A549 (cell line): ENCODE data around the gene TMEM267. TPM values are rescaled to one million over a fixed set of nuclear protein-coding genes. Genes with fewer than 3 reads are reported as not detected.
A peak's percentile ranks its signal among the peaks of the same experiment; 100 is the strongest.

Experiments used
- ATAC-seq, 2 experiments: fragments of 200-7000 bp in 1 of 2; fragments of >200 bp in 1 of 2; cut with Nextera tagmentation in 1 of 2; cut with Tn5 transposase in 1 of 2; 3 replicates each; pipeline versions ENCODE4 v1.8.0 to v1.9.1; 2018 to 2020; ENCODE audit warnings: mild to moderate bottlenecking in 1 of 2, moderate library complexity in 1 of 2
- CTCF ChIA-PET: fragments of 300-600 bp; sonication (Branson Sonifier 250); formaldehyde crosslinking; extraction: SDS; loops from one replicate; lab custom pipeline; 2021; ENCODE audit warnings: antibody characterized with exemption, inconsistent platforms; lab: Yijun Ruan, JAX
- POLR2A ChIA-PET: fragments of 350-600 bp; formaldehyde crosslinking; extraction: SDS; loops from one replicate; lab custom pipeline; 2021; ENCODE audit warnings: antibody characterized with exemption, inconsistent platforms; lab: Yijun Ruan, JAX
- DNase-seq, 2 experiments: peaks; one replicate each; pipeline versions ENCODE4 v3.0.0 to v3.0.0-alpha.2; 2011 to 2016; ENCODE audit warnings: low read depth in 1 of 2, low spot score in 1 of 2
- FAIRE-seq: peaks from 2 replicates; lab custom pipeline; 2011; peaks lifted over from hg19 to GRCh38; lab: Jason Lieb, UNC
- H3K27ac ChIP-seq, 2 experiments: fragments of >200 bp; sonication (Bioruptor Twin); formaldehyde crosslinking; 3 replicates each; pipeline ENCODE4 v1.5.1; 2016 to 2017
- H3K4me1 ChIP-seq: fragments of >200 bp; sonication (Bioruptor Twin); formaldehyde crosslinking; 3 replicates; pipeline ENCODE4 v1.6.1; 2016
- H3K4me2 ChIP-seq: fragments of >200 bp; sonication (Bioruptor Twin); formaldehyde crosslinking; 3 replicates; pipeline ENCODE4 v1.6.1; 2016
- H3K4me3 ChIP-seq: fragments of >200 bp; sonication (Bioruptor Twin); formaldehyde crosslinking; 3 replicates; pipeline ENCODE4 v1.5.1; 2016
- H3K9me3 ChIP-seq: fragments of >200 bp; sonication (Bioruptor Twin); formaldehyde crosslinking; 3 replicates; pipeline ENCODE4 v1.6.1; 2016
- EHMT2 ChIP-seq: fragments of 200-600 bp; sonication (generic); IDR thresholded peaks from 2 replicates; pipeline ENCODE4 v1.6.1; 2016; ENCODE audit warnings: antibody characterized with exemption, low read depth, mild to moderate bottlenecking, moderate library complexity
- ELK1 ChIP-seq: fragments of 150-350 bp; IDR thresholded peaks from 2 replicates; pipeline ENCODE4 v1.6.1; 2014; ENCODE audit warnings: low read depth, mild to moderate bottlenecking, low read length
- FOSB ChIP-seq: fragments of 250-450 bp; sonication (Bioruptor Pico); IDR thresholded peaks from 2 replicates; pipeline ENCODE4 v1.5.0; 2020; ENCODE audit warnings: mild to moderate bottlenecking, moderate library complexity
- GATA3 ChIP-seq: IDR thresholded peaks from 2 replicates; pipeline ENCODE4 v1.6.1; 2012; ENCODE audit warnings: borderline replicate concordance
- JUN ChIP-seq, 2 experiments: fragments of >200 bp; sonication (Bioruptor Twin); formaldehyde crosslinking; IDR thresholded peaks; 2 replicates in 1 of 2; 3 replicates in 1 of 2; pipeline ENCODE4 v1.6.1; 2016 to 2017
- MAFK ChIP-seq: fragments of 450-650 bp; IDR thresholded peaks from 2 replicates; pipeline ENCODE4 v1.6.1; 2014; ENCODE audit not compliant: partially characterized antibody
- NPAS2 ChIP-seq: fragments of 250-450 bp; sonication (Bioruptor Pico); IDR thresholded peaks from 2 replicates; pipeline ENCODE4 v1.8.0; 2022; ENCODE audit warnings: mild to moderate bottlenecking, moderate library complexity, borderline replicate concordance
- NR3C1 ChIP-seq: fragments of >200 bp; sonication (Bioruptor Twin); formaldehyde crosslinking; IDR thresholded peaks from 3 replicates; pipeline ENCODE4 v1.6.1; 2017
- PBX3 ChIP-seq: IDR thresholded peaks from 2 replicates; pipeline ENCODE4 v1.6.1; 2012
- POLR2A ChIP-seq: IDR thresholded peaks from 2 replicates; pipeline ENCODE4 v1.6.1; 2012; ENCODE audit warnings: mild to moderate bottlenecking, low read length
- POLR2AphosphoS2 ChIP-seq: conservative IDR thresholded peaks from 2 replicates; pipeline ENCODE4 v1.6.1; 2012; ENCODE audit warnings: low read length, improper control_type of control experiment, inconsistent platforms
- RAD21 ChIP-seq, 2 experiments: fragments of >200 bp in 1 of 2; sonication (Bioruptor Twin) in 1 of 2; formaldehyde crosslinking in 1 of 2; IDR thresholded peaks in 1 of 2; conservative IDR thresholded peaks in 1 of 2; 2 replicates in 1 of 2; 3 replicates in 1 of 2; pipeline ENCODE4 v1.6.1; 2012 to 2018; ENCODE audit warnings: inconsistent platforms in 1 of 2
- RARB ChIP-seq: fragments of 250-450 bp; sonication (Bioruptor Pico); IDR thresholded peaks from 2 replicates; pipeline ENCODE4 v1.8.0; 2021; ENCODE audit warnings: mild to moderate bottlenecking, moderate library complexity
- RNF2 ChIP-seq: fragments of 200-600 bp; sonication (generic); IDR thresholded peaks from 2 replicates; pipeline ENCODE4 v1.6.1; 2016; ENCODE audit warnings: low read depth, mild to moderate bottlenecking, antibody characterized with exemption, moderate library complexity, borderline replicate concordance
- SMC3 ChIP-seq: fragments of >200 bp; sonication (Bioruptor Twin); formaldehyde crosslinking; IDR thresholded peaks from 3 replicates; pipeline ENCODE4 v1.6.1; 2018; ENCODE audit warnings: inconsistent platforms
- SREBF2 ChIP-seq: fragments of 450-650 bp; IDR thresholded peaks from 2 replicates; pipeline ENCODE4 v1.6.1; 2014; ENCODE audit warnings: mild to moderate bottlenecking, moderate library complexity
- TFCP2L1 ChIP-seq: fragments of 250-450 bp; sonication (Bioruptor Pico); IDR thresholded peaks from 2 replicates; pipeline ENCODE4 v1.5.0; 2021; ENCODE audit warnings: mild to moderate bottlenecking
- ZFP36 ChIP-seq: fragments of 450-650 bp; IDR thresholded peaks from 2 replicates; pipeline ENCODE4 v1.6.1; 2014; ENCODE audit warnings: borderline replicate concordance; ENCODE audit not compliant: partially characterized antibody
- WGBS: methylation state at CpG from one replicate; pipeline ENCODE4 v1.1.6; 2017; ENCODE audit errors: missing lambda C conversion rate; 5-methylcytosine and 5-hydroxymethylcytosine counted together
- polyA plus RNA-seq, 4 experiments: library from polyadenylated mRNA; depleted of rRNA in 3 of 4; stranded (reverse); fragments of >200 nt; fragmentation: RNase III in 1 of 4; extraction: RNeasy Plus Mini Kit Qiagen cat#74134 plus additional on column Dnase treatment in 1 of 4; gene quantifications; 2 replicates in 3 of 4; 3 replicates in 1 of 4; pipeline ENCODE4 v1.2.3, GENCODE V29; 2011 to 2017
- TF ChIP-seq, protein P1 (sequence below): IDR thresholded peaks from 2 replicates; pipeline ENCODE4 v1.6.1; 2012; ENCODE audit warnings: low read depth, borderline replicate concordance
- TF ChIP-seq, protein P2 (sequence below): fragments of >200 bp; sonication (Bioruptor Twin); formaldehyde crosslinking; IDR thresholded peaks from 2 replicates; pipeline ENCODE4 v1.6.1; 2016
- TF ChIP-seq, protein P3 (sequence below): IDR thresholded peaks from 2 replicates; pipeline ENCODE4 v1.6.1; 2012
- TF ChIP-seq, protein P4 (sequence below): fragments of 250-450 bp; sonication (Bioruptor Pico); IDR thresholded peaks from 2 replicates; pipeline ENCODE4 v1.5.0; 2021; ENCODE audit warnings: mild to moderate bottlenecking, moderate library complexity, borderline replicate concordance

The TMEM267 gene
- polyA plus RNA-seq, 2 of the 4 experiments (the other 2 are of a cell fraction) = 15.8 to 46.1 TPM

DNA sequence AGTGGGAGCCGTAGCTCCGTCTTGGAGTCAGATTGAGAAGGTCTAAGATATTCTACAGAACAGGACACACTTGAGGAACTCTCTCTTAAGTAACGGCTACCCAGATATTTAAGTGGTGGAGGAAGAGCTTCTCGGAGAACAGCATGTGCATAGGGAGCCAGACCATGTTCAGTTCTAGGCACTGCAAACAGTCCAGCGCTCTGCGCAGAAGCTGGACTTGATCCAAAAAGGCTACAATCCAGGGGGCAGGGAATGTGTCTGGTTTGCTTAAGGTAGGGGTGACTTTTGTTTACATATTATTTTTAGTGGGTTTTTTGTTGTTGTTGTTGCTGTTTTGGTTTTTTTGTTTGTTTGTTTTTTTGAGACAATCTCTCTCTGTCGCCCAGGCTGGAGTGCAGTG, 54.6 kb downstream of the TMEM267 start:
- no peak for FAIRE-seq
- POLR2A ChIA-PET = interaction anchor here (2.8 kb wide), 1 partner anchor 55 kb away, joined by 10 read pairs; the partner anchor contains the start of gene TMEM267

GRCh38 chr5:43427306-43427705, 56.4 kb downstream of the TMEM267 start:
- DNase-seq = no peak
- ChIA-PET POLR2A (interaction anchor here (2.6 kb wide), 1 partner anchor 57 kb away, joined by 13 read pairs; the partner anchor contains the start of gene TMEM267), CTCF (interaction anchor here (0.6 to 3.8 kb wide), 3 partner anchors 37 to 135 kb away, joined by 3 to 20 read pairs (median 4); partner anchors contain the start of gene TMEM267)
- H3K27ac ChIP-seq = peak overlapping the region; percentile 80 to 88
- no peak for FAIRE-seq
- TF ChIP-seq, protein P1, sequence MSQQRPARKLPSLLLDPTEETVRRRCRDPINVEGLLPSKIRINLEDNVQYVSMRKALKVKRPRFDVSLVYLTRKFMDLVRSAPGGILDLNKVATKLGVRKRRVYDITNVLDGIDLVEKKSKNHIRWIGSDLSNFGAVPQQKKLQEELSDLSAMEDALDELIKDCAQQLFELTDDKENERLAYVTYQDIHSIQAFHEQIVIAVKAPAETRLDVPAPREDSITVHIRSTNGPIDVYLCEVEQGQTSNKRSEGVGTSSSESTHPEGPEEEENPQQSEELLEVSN = no peak
- TF ChIP-seq, protein P2, sequence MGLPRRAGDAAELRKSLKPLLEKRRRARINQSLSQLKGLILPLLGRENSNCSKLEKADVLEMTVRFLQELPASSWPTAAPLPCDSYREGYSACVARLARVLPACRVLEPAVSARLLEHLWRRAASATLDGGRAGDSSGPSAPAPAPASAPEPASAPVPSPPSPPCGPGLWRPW = no peak
- no peak for TF ChIP-seq NPAS2 (CRISPR knock-in tag)
- TF ChIP-seq POLR2A = no peak
- no peak for TF ChIP-seq TFCP2L1 (CRISPR knock-in tag)
- TF ChIP-seq EHMT2 = no peak
- no peak for TF ChIP-seq NR3C1
- no peak for TF ChIP-seq PBX3
- TF ChIP-seq JUN (IDR thresholded peaks at IDR 0.05) = no peak
- no peak for TF ChIP-seq POLR2AphosphoS2
- no peak for TF ChIP-seq GATA3
- TF ChIP-seq RNF2 = no peak
- TF ChIP-seq, protein P3, sequence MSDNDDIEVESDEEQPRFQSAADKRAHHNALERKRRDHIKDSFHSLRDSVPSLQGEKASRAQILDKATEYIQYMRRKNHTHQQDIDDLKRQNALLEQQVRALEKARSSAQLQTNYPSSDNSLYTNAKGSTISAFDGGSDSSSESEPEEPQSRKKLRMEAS = no peak
- H3K4me2 ChIP-seq = peak overlapping the region; percentile 53
- WGBS = 70% methylated on average over 4 of the region's 4 CpGs
- peaks cover 5% of the 10 kb centered on the region; the same call in 2 of the 3 replicates for H3K9me3 ChIP-seq
- no peak for ATAC-seq
- H3K4me3 ChIP-seq = no peak overlapping the region
- peaks cover 61% of the 10 kb centered on the region for H3K4me1 ChIP-seq

More for the DNA sequence above, 54.6 kb downstream of the TMEM267 start:
- peak overlapping the region; percentile 53 for H3K4me2 ChIP-seq
- peaks cover 5% of the 10 kb centered on the region; the same call in 2 of the 3 replicates for H3K9me3 ChIP-seq
- TF ChIP-seq RARB (no peak), ELK1 (no peak), SMC3 (no peak), FOSB (no peak), MAFK (no peak), ZFP36 (no peak), SREBF2 (no peak), RAD21 (conservative IDR thresholded peaks at IDR 0.05 in 1 of 2, IDR thresholded peaks at IDR 0.05 in 1 of 2) (no peak)
- TF ChIP-seq, protein P2 = no peak
- TF ChIP-seq, protein P4, sequence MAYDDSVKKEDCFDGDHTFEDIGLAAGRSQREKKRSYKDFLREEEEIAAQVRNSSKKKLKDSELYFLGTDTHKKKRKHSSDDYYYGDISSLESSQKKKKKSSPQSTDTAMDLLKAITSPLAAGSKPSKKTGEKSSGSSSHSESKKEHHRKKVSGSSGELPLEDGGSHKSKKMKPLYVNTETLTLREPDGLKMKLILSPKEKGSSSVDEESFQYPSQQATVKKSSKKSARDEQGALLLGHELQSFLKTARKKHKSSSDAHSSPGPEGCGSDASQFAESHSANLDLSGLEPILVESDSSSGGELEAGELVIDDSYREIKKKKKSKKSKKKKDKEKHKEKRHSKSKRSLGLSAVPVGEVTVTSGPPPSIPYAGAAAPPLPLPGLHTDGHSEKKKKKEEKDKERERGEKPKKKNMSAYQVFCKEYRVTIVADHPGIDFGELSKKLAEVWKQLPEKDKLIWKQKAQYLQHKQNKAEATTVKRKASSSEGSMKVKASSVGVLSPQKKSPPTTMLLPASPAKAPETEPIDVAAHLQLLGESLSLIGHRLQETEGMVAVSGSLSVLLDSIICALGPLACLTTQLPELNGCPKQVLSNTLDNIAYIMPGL (CRISPR knock-in tag) = no peak
- DNase-seq (no peak), ATAC-seq (no peak)
- H3K27ac ChIP-seq = peak overlapping the region; percentile 80 to 88
- 93% methylated on average over 7 of the region's 7 CpGs for WGBS
- H3K4me1 ChIP-seq = peaks cover 71% of the 10 kb centered on the region
- CTCF ChIA-PET = interaction anchor here (0.6 to 1.8 kb wide), 5 partner anchors 9 to 57 kb away, joined by 3 to 4 read pairs (median 4); partner anchors contain the start of gene TMEM267
- no peak overlapping the region for H3K4me3 ChIP-seq
